Measurements from ENCODE around the gene OR7G1. TPM values are rescaled to one million over a fixed set of nuclear protein-coding genes. Genes with fewer than 3 reads are reported as not detected.

Gene OR7G1
- total and polyA plus RNA-seq, 2 of the 8 experiments (the other 6 are each of a cell fraction or from before 2014, with no cell fraction given), result not detected

GRCh38 chr19:9161427-9161826 lies 45.9 kb upstream of the OR7G1 start:
- Histone ChIP-seq H3K9me3 (ENCODE audit: insufficient read depth in 2 of 2, low read depth in 1 of 2, low read length in 1 of 2) (peaks cover 4 to 7% of the 10 kb centered on the region in 2 experiments; a peak in 1 of 4 replicates), H2BK5ac (ENCODE audit: low read depth, low read length) (no peak overlapping the region), H3K23ac (ENCODE audit: insufficient read length) (no peak overlapping the region), H4K20me1 (replicated peaks in 1 of 2; ENCODE audit: control insufficient read depth in 1 of 2, insufficient read depth in 2 of 2, low read length in 2 of 2) (peaks cover 3 to 6% of the 10 kb centered on the region in 2 experiments), H3K79me2 (ENCODE audit: control insufficient read depth in 1 of 2, insufficient read depth in 2 of 2, low read length in 2 of 2) (peaks cover 0 to 10% of the 10 kb centered on the region in 2 experiments; a peak in 3 of 4 replicates), H2AFZ (ENCODE audit: low read length) (no peak overlapping the region), H3K4me1 (replicated peaks in 1 of 4; ENCODE audit: control insufficient read depth in 3 of 4, insufficient read depth in 4 of 4, low read length in 3 of 4) (no peaks in the 10 kb centered on the region), H3K56ac (replicated peaks; ENCODE audit: insufficient read length, low read depth, low read length) (no peak overlapping the region), H2BK20ac (ENCODE audit: low read length) (no peak overlapping the region), H2BK15ac (ENCODE audit: low read length) (no peak overlapping the region), H3K23me2 (ENCODE audit: low read depth, low read length) (no peaks in the 10 kb centered on the region), H3K4ac (replicated peaks; ENCODE audit: insufficient read length, low read depth, low read length) (no peak overlapping the region), H3K27ac (ENCODE audit: low read depth, low read length) (no peak overlapping the region), H3K9ac (replicated peaks in 1 of 4; ENCODE audit: extremely low read depth in 1 of 4, low read depth in 3 of 4, low read length in 3 of 4) (no peak overlapping the region), H3K14ac (ENCODE audit: insufficient read length) (no peak overlapping the region), H3K27me3 (replicated peaks in 1 of 4; ENCODE audit: control insufficient read depth in 3 of 4, extremely low read depth in 1 of 4, insufficient read depth in 3 of 4, low read length in 3 of 4) (no peaks in the 10 kb centered on the region), H2BK12ac (ENCODE audit: low read depth, low read length) (no peak overlapping the region), H4K5ac (ENCODE audit: insufficient read length, low read depth, low read length) (no peak overlapping the region), H2AK5ac (ENCODE audit: low read depth, low read length) (no peak overlapping the region), H3K18ac (ENCODE audit: extremely low read depth, low read length) (no peak overlapping the region), H4K8ac (ENCODE audit: extremely low read depth, insufficient read depth, low read length) (no peak overlapping the region), H3K4me3 (ENCODE audit: extremely low read depth in 1 of 4, insufficient read depth in 2 of 4, low read depth in 3 of 4, low read length in 4 of 4) (no peak overlapping the region), H4K91ac (replicated peaks; ENCODE audit: insufficient read length, low read length) (no peak overlapping the region), H3K36me3 (ENCODE audit: control insufficient read depth in 2 of 4, insufficient read depth in 4 of 4, low read length in 3 of 4) (peaks cover 42 to 83% (median 69%) of the 10 kb centered on the region in 4 experiments), H2BK120ac (replicated peaks; ENCODE audit: low read depth, low read length) (no peak overlapping the region), H3K79me1 (ENCODE audit: low read depth, low read length) (peaks cover 2% of the 10 kb centered on the region; the same call in 1 of the 2 replicates), H3K4me2 (ENCODE audit: insufficient read depth in 1 of 2, low read depth in 2 of 2, low read length in 2 of 2) (no peak overlapping the region)
- no peak for FAIRE-seq
- ChIA-PET POLR2A (ENCODE audit: partially characterized antibody) (interaction anchor here (1.0 kb wide), 1 partner anchor 13 kb away, joined by 3 read pairs; no protein-coding TSS in a partner anchor), CTCF (ENCODE audit: partially characterized antibody) (interaction anchor here (0.6 kb wide), 1 partner anchor 295 kb away, joined by 3 read pairs; no protein-coding TSS in a partner anchor)
- no peak for DNase-seq (ENCODE audit: low read depth in 1 of 2, low spot score in 2 of 2)
- WGBS, 2 experiments (ENCODE audit: extremely low coverage in 1 of 2, insufficient coverage in 1 of 2, insufficient read length in 1 of 2, insufficient replicate concordance in 2 of 2, low coverage in 1 of 2, low lambda C conversion rate in 2 of 2, missing lambda C conversion rate in 1 of 2), result 96% methylated on average over 12 of the region's 12 CpGs; no CpG with 5 or more reads in 1 of the 2 experiments
- TF ChIP-seq EP300 (IDR thresholded peaks at IDR 0.05; ENCODE audit: borderline replicate concordance in 1 of 2, low read depth in 2 of 2, low read length in 2 of 2), result no peak
- TF ChIP-seq POU5F1 (IDR thresholded peaks at IDR 0.05; ENCODE audit: low read depth, low read length), result no peak
- no peak for TF ChIP-seq CHD1 (IDR thresholded peaks at IDR 0.05; ENCODE audit: low read depth, low read length)
- no peak for TF ChIP-seq RXRA (IDR thresholded peaks at IDR 0.05; ENCODE audit: insufficient read depth, low read depth, low read length)
- no peak for TF ChIP-seq MAX (IDR thresholded peaks at IDR 0.05)
- TF ChIP-seq RAD21 (IDR thresholded peaks at IDR 0.05 in 1 of 2, conservative IDR thresholded peaks at IDR 0.05 in 1 of 2; ENCODE audit: low read depth in 2 of 2, low read length in 2 of 2), result no peak
- no peak for TF ChIP-seq ATF2 (IDR thresholded peaks at IDR 0.05; ENCODE audit: low read length)
- no peak for TF ChIP-seq GABPA (IDR thresholded peaks at IDR 0.05; ENCODE audit: borderline replicate concordance, insufficient read depth, low read length)
- no peak for TF ChIP-seq SIX5 (IDR thresholded peaks at IDR 0.05; ENCODE audit: low read depth, low read length)
- TF ChIP-seq PHF8 (conservative IDR thresholded peaks at IDR 0.05; ENCODE audit: low read depth, low read length), result no peak
- no peak for TF ChIP-seq NANOG (IDR thresholded peaks at IDR 0.05; ENCODE audit: insufficient read depth, low read depth, low read length, poor library complexity, severe bottlenecking)

All from H1 (cell line).